Measurements from ENCODE around the gene SRRT.

SRRT gene

DNA sequence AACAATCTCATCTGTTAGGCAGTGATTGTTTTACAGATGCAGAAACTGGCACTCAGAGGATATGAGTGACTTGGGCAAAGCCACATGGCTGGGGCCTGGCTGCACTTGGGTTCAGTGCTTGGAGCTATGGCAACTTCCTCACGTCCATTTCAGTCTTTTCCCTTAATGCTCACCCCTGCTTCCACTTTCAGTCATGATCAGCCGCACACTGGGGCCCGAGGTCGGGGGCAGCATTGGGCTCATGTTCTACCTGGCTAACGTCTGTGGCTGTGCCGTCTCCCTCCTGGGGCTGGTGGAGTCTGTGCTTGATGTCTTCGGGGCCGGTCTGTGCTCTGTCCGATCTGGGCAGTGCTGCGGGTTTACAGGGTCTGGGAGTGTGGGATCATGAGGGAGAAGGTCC is 19.4 kb upstream of the SRRT start:
- no peak for DNase-seq

DNA sequence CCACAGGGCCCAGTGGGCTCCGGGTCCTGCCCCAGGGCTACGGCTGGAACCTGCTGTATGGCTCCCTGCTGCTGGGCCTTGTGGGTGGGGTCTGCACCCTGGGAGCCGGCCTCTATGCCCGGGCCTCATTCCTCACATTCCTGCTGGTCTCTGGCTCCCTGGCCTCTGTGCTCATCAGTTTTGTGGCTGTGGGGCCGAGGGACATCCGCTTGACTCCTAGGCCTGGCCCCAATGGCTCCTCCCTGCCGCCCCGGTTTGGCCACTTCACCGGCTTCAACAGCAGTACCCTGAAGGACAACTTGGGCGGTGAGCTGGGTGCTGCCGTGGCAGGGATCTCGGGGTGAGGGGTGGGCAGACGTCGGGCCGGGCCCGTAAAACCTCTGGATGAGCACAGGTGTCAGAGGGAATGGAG is 18.0 kb upstream of the SRRT start:
- DNase-seq = no peak

GRCh38 chr7:100859856-100860255 is 15.0 kb upstream of the SRRT start:
- no peak for DNase-seq

DNA sequence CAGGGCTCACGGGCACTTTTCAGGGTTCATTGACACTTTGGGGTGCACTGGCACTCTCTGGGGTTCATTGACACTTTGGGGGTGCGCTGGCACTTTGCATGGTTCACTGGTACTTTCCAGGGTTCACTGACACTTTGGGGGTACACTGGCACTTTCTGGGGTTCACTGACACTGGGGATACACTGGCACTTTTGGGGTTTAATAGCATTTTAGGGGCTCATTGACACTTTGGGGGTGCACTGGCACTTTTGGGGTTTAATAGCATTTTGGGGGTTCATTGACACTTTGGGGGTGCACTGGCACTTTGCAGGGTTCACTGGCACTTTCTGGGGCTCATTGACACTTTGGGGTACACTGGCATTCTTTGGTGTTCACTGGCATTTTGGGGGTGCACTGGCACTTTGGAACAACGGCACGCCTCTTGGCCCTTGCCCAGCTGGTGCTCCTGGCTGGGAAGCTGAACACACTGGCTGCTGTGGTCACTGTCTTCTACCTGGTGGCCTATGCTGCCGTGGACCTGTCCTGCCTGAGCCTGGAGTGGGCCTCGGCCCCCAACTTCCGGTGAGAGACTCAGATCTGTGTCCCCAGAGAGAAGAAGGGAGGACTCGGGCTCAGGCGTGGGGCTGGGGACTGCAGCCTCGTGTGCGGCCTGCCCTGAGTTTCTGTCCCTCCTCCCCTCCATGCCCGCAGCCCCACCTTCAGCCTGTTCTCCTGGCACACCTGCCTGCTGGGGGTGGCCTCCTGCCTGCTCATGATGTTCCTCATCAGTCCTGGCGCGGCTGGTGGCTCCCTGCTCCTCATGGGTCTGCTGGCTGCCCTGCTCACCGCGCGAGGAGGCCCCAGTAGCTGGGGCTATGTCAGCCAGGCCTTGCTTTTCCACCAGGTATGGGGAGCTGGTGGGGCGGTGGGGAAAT is 13.9 kb upstream of the SRRT start:
- DNase-seq = no peak

DNA sequence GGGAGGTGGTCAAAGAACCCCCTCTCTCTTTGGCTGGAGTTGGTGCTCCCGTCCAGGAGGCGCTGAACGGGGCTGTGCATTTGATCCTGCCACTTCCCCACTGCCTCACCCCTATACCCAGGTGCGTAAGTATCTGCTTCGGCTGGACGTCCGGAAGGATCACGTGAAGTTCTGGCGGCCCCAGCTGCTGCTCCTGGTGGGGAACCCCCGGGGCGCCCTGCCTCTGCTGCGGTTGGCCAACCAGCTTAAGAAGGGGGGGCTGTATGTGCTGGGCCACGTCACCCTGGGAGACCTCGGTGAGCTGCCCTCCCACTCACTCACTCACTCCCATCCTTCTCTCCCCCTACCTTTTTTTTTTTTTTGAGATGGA is 13.3 kb upstream of the SRRT start:
- DNase-seq = no peak

GRCh38 chr7:100863406-100863950 is 11.4 kb upstream of the SRRT start:
- DNase-seq = no peak

DNA sequence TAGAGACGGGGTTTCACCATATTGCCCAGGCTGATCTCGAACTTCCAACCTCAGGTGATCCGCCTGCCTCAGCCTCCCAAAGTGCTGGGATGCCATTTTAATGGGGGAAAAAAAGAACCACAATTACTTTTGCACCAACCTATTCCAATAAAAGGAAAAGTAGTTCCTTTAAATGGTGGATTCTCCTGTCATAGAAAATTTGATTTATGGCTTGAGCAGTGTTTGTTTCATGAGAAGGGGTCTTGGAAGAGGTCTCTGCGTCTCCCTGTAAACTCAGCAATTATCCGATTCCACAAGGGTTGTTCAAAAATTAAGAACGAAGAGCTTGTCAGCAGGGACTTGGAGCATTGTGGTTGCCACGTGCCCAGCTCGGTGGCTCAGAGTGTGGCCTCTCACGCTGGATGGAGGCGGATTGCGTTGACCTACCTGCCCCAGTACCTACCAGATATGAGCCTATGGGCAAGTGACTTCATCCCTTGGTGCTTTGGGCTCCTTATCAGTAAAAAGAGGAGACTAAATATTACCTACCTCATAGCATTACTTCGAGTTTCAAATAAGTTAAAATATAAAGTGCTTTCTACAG is 10.5 kb upstream of the SRRT start:
- DNase-seq = no peak

DNA sequence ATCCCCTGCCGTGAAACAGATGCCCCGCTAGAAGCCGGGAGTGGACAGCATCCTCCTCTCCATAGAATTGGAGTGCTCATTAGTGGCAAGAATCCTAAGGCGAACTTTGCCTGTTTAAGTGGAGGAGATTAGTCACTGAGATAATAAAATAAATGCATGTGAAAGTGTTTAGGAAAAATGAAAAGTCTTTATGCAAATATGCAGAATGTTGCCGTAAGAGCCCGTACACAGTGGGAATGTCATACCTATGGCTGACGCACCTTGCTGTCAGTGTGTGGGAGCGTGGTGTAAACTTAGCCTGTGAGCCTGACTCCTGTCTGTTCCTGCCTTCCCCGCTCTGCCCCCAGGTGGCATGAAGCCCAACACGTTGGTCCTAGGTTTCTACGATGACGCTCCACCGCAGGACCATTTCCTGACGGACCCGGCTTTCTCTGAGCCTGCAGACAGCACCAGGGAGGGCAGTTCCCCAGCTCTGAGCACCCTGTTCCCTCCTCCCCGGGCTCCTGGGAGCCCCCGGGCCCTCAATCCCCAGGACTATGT is 9.5 kb upstream of the SRRT start:
- no peak for DNase-seq

- DNase-seq = no peak
These were observed 8.8 kb upstream of the SRRT start for GRCh38 chr7:100865938-100866728.

DNA sequence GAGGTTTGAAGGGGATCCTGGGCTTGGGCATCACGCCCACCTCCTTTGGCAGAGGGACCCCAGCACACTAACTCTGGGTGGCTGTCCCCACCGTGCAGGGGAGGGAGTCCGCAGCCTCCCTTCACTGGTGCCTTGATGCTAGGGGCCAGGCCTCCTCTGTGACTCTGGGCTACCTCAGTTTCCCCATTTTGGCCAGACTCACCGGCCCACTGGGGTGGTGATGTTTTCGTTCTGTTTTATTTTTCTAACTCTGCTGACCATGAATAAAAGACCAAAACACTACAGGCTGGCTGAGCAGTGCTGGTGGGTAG is 8.2 kb upstream of the SRRT start:
- no peak for DNase-seq

- peak; percentile 77 to 89 for DNase-seq
These were observed 7.7 kb upstream of the SRRT start, which contains the start of gene TRIP6 for GRCh38 chr7:100867040-100867775. Gene TRIP6, plus strand, starts transcription at chr7:100867387. Its CDS starts 111 bp downstream, at chr7:100867498.

DNA sequence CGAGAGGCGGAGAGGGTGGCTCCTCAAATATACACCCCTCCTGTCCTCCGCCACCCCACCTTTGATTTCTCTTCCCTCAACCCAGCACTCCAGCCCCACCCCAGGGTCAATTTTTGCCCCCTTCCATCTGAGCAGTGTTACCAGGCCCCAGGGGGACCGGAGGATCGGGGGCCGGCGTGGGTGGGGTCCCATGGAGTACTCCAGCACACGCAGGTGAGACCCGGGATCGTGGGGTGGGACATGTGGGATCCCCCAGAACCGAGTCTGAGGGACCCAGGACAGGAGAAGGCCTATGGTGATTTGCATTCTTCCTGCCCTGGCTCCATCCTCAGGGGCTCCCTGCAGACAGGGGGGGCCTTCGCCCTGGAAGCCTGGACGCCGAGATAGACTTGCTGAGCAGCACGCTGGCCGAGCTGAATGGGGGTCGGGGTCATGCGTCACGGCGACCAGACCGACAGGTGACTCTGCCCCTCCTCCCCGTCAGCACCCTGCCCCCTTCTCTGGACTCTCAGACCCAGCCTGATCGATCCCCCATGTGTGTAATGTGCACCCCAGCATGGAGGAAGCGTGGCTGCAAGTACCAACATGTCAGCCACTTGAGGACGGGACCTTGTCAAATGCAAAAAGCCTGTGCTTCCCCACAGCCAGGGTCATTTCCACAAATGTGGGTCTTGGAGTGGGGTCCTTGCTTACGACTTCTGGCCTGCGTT is 7.0 kb upstream of the SRRT start:
- DNase-seq = no peak

- no peak for DNase-seq
These were observed 1.2 kb upstream of the SRRT start for GRCh38 chr7:100873599-100874299.

GRCh38 chr7:100874300-100874576 is 665 bp upstream of the SRRT start:
- DNase-seq = no peak

GRCh38 chr7:100875356-100875751 is 451 bp downstream of the SRRT start:
- peak; percentile 13 to 40 for DNase-seq

DNA sequence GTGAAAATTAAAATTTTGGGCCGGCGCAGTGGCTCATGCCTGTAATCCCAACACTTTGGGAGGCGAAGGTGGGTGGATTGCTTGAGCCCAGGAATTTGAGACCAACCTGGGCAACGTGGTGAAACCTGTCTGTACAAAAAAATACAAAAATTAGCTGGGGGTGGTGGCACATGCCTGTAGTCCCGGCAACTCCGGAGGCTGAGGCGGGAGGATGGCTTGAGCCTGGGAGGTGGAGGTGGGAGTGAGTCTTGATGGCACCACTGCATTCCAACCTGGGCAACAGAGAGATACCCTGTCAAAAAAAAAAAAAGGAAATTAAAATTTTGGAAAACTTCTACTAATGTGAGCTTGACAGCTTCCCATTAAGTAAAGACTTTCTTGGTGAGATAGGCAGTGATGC is 3.1 kb downstream of the SRRT start:
- DNase-seq = no peak

GRCh38 chr7:100878685-100879084 is 3.8 kb downstream of the SRRT start:
- DNase-seq = no peak

- DNase-seq = no peak
These were observed 4.9 kb downstream of the SRRT start for GRCh38 chr7:100879685-100880261.

DNA sequence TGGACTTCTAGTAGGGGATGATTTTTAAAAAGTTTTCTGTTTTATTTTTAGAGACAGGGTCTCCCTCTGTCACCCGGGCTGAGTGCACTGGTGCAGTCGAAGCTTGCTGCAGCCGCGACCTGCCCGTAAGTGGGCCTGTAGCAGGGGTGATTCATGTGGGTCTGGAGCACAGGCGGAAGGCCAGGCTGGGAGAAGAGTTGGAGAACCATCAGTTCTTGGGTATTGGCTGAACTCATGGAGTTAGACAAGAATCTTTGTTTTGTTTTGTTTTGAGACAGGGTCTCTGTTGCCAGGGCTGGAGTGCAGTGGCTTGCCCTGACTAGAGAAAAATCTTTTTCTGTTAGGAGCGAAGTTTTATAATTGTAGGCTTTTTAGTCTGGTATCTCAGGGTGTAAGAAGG is 5.7 kb downstream of the SRRT start:
- no peak for DNase-seq

- no peak for DNase-seq
These were observed 6.2 kb downstream of the SRRT start for GRCh38 chr7:100881136-100881535.

DNA sequence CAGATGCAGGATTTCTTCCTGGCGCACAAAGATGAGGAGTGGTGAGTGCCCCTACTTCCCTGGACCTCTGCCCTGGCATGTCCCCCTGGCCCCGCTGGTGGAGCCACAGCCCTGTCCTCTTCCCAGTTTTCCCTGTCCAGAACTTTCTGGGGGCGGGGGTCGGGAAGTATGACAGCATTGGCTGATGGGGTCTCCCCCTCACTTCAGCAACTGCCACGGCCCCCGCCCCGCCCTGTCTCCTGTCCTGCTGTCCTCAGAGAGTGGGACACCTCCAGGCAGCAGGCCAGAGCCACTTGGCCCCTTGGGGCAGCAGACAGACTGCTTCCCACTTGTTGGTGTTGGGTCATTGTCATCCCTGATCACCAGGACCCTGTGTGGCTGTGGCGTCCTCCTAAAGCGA is 7.3 kb downstream of the SRRT start:
- DNase-seq = no peak

All from inflammatory macrophage (primary cell).